K562 (cell line): ENCODE data around the gene SLC2A2. TPM values are rescaled to one million over a fixed set of nuclear protein-coding genes. Genes with fewer than 3 reads are reported as not detected.

ENCODE experiments used
- ATAC-seq: fragments of 200-7000 bp; cut with Tn5 transposase; 3 replicates; pipeline ENCODE4 v1.9.1; 2020; ENCODE audit warnings: moderate library complexity
- BruUV-seq: library from RNA; stranded (reverse); fragments of 400-500 nt; replicated peaks from 2 replicates; lab custom pipeline; 2021; lab: Mats Ljungman, UMichigan
- CTCF ChIA-PET: fragments of 300-600 bp; formaldehyde crosslinking; extraction: SDS; loops from one replicate; lab custom pipeline; 2021; ENCODE audit warnings: low intra/inter-chr PET ratio; lab: Yijun Ruan, JAX
- POLR2A ChIA-PET: fragments of 300-600, 350-650 bp; sonication (Branson Sonifier 250); formaldehyde crosslinking; extraction: SDS; loops from one replicate; lab custom pipeline; 2021; ENCODE audit warnings: antibody characterized with exemption, inconsistent platforms; lab: Yijun Ruan, JAX
- DNase-seq, 4 experiments: peaks; one replicate each; pipeline versions ENCODE4 v3.0.0 to v3.0.0-alpha.2; 2011 to 2018; ENCODE audit warnings: low spot score in 3 of 4, mixed read lengths in 3 of 4; ENCODE audit errors: extremely low read depth in 1 of 4
- FAIRE-seq: peaks from 2 replicates; lab custom pipeline; 2011; peaks lifted over from hg19 to GRCh38; lab: Jason Lieb, UNC
- H2AFZ ChIP-seq: 2 replicates; pipeline ENCODE4 v1.6.0; 2011; ENCODE audit warnings: low read depth, low read length, control low read depth, inconsistent platforms
- H3K27ac ChIP-seq: fragments of 200-600 bp; 3 replicates; pipeline ENCODE4 v1.8.0; 2011; ENCODE audit warnings: low read depth, mild to moderate bottlenecking, control low read depth, inconsistent platforms, low read length, moderate library complexity, mixed read lengths; ENCODE audit errors: extremely low read depth
- H3K27me3 ChIP-seq, 2 experiments: fragments of 300-600 bp in 1 of 2; 2 replicates in 1 of 2; 3 replicates in 1 of 2; pipeline versions ENCODE4 v1.6.0 to v1.8.0; 2011; ENCODE audit warnings: inconsistent platforms in 2 of 2, low read length in 2 of 2, mild to moderate bottlenecking in 1 of 2, mixed read lengths in 1 of 2, moderate library complexity in 1 of 2; ENCODE audit not compliant: control insufficient read depth in 2 of 2, insufficient read depth in 2 of 2
- H3K36me3 ChIP-seq: fragments of 300-600 bp; 3 replicates; pipeline ENCODE4 v1.8.0; 2011; ENCODE audit warnings: mild to moderate bottlenecking, low read length, inconsistent platforms; ENCODE audit not compliant: control insufficient read depth, insufficient read depth
- H3K4me1 ChIP-seq, 2 experiments: fragments of 200-600 bp in 1 of 2; replicated peaks in 1 of 2; 2 replicates in 1 of 2; 3 replicates in 1 of 2; pipeline versions ENCODE4 v1.5.1 to v1.8.0; 2011; ENCODE audit warnings: inconsistent platforms in 2 of 2, low read length in 2 of 2, mild to moderate bottlenecking in 1 of 2, mixed read lengths in 1 of 2, moderate library complexity in 1 of 2; ENCODE audit not compliant: control insufficient read depth in 2 of 2, insufficient read depth in 2 of 2
- H3K4me2 ChIP-seq: 2 replicates; pipeline ENCODE4 v1.6.1; 2011; ENCODE audit warnings: low read length, control low read depth, inconsistent platforms, mixed read lengths; ENCODE audit not compliant: insufficient read depth
- H3K4me3 ChIP-seq: fragments of 200-600 bp; sonication (generic), shearing (Covaris generic); 2 replicates; pipeline ENCODE4 v1.5.1; 2016; ENCODE audit warnings: control low read depth, inconsistent platforms
- H3K79me2 ChIP-seq: fragments of 200-600 bp; 3 replicates; pipeline ENCODE4 v1.8.0; 2011; ENCODE audit warnings: low read length, inconsistent platforms; ENCODE audit not compliant: control insufficient read depth, insufficient read depth
- H3K9ac ChIP-seq, 2 experiments: 2 replicates each; pipeline versions ENCODE4 v1.6.0 to v1.6.1; 2011; ENCODE audit warnings: low read depth in 2 of 2, low read length in 2 of 2, control low read depth in 1 of 2, inconsistent platforms in 1 of 2, mild to moderate bottlenecking in 1 of 2, mixed read lengths in 1 of 2; ENCODE audit not compliant: insufficient read depth in 1 of 2
- H3K9me1 ChIP-seq: one replicate; pipeline ENCODE4 v1.6.0; 2011; ENCODE audit warnings: inconsistent platforms, mild to moderate bottlenecking, low read length, moderate library complexity; ENCODE audit not compliant: control insufficient read depth, insufficient read depth
- H3K9me3 ChIP-seq: replicated peaks from 2 replicates; pipeline ENCODE4 v1.5.1; 2011; ENCODE audit warnings: low read depth, low read length, inconsistent platforms; ENCODE audit not compliant: control insufficient read depth, insufficient read depth
- H4K20me1 ChIP-seq: replicated peaks from 2 replicates; pipeline ENCODE4 v1.6.1; 2011; ENCODE audit warnings: low read length, inconsistent platforms, mixed read lengths; ENCODE audit not compliant: control insufficient read depth, insufficient read depth
- COPS2 ChIP-seq: fragments of 450-650 bp; conservative IDR thresholded peaks from 2 replicates; pipeline ENCODE4 v1.6.1; 2016; ENCODE audit warnings: mild to moderate bottlenecking, moderate library complexity
- DLX4 ChIP-seq: fragments of 250-450 bp; sonication (Bioruptor Pico); IDR thresholded peaks from 2 replicates; pipeline ENCODE4 v1.6.1; 2021; ENCODE audit warnings: mild to moderate bottlenecking
- KLF13 ChIP-seq: fragments of 450-650 bp; IDR thresholded peaks from 2 replicates; pipeline ENCODE4 v1.6.1; 2016; ENCODE audit warnings: missing genetic modification characterization, low read depth, mild to moderate bottlenecking, missing compliant biosample characterization, moderate library complexity, borderline replicate concordance
- TOE1 ChIP-seq, 2 experiments: fragments of 450-650 bp in 1 of 2; sonication (generic) in 1 of 2; formaldehyde crosslinking in 1 of 2; IDR thresholded peaks; 2 replicates each; pipeline versions ENCODE4 v1.7.1 to v1.8.0; 2016 to 2022; ENCODE audit warnings: borderline replicate concordance in 2 of 2, mild to moderate bottlenecking in 2 of 2, antibody characterized with exemption in 1 of 2, inconsistent platforms in 1 of 2, low read depth in 1 of 2, missing genetic modification reagents in 1 of 2, moderate library complexity in 1 of 2
- ZNF239 ChIP-seq: fragments of 250-450 bp; sonication (Bioruptor Pico); IDR thresholded peaks from 2 replicates; pipeline ENCODE4 v1.4.0; 2020; ENCODE audit warnings: mild to moderate bottlenecking
- ZNF384 ChIP-seq: IDR thresholded peaks from 2 replicates; pipeline ENCODE4 v1.6.1; 2012; ENCODE audit warnings: low read depth, low read length, improper control_type of control experiment
- in situ Hi-C: fragments of 300-500 bp; cut with MboI; formaldehyde crosslinking; loops from 4 replicates; pipeline ENCODE4 v1.15.0; 2018; ENCODE audit warnings: inconsistent platforms, mixed read lengths
- intact Hi-C: fragments of 100-400 bp; cut with micrococcal nuclease; formaldehyde crosslinking; loops from 2 replicates; pipeline ENCODE4 v1.14.2; 2022
- polyA plus RNA-seq, 8 experiments: library from polyadenylated mRNA; depleted of rRNA in 4 of 8; stranded (reverse) in 5 of 8; unstranded in 3 of 8; fragments of >200 nt; fragmentation: Nextera tagmentation in 2 of 8; fragmentation: Illumina TruSeq in 1 of 8; extraction: Ambion mirVana in 2 of 8; extraction: Trizol in 1 of 8; gene quantifications; 2 replicates each; pipeline versions ENCODE4 v1.2.1 to v1.2.3, GENCODE V29; 2011 to 2014; ENCODE audit warnings: inconsistent platforms in 1 of 8, missing spikeins in 1 of 8
- total RNA-seq, 7 experiments: library from RNA; depleted of rRNA in 6 of 7; stranded (reverse); fragments of >200 nt in 6 of 7; fragmentation: Illumina TruSeq in 2 of 7; extraction: Trizol in 2 of 7; gene quantifications; 2 replicates each; pipeline versions ENCODE4 v1.2.1 to v1.2.3, GENCODE V29; 2011 to 2021; ENCODE audit warnings: low replicate concordance in 1 of 7

The SLC2A2 gene
- total and polyA plus RNA-seq, 9 of the 15 experiments (the other 6 are each of a cell fraction or from before 2014, with no cell fraction given), result 0.18 TPM; not detected in 8

GRCh38 chr3:171058873-171059603 is 32.5 kb upstream of the SLC2A2 start:
- BruUV-seq, result no TSS peak
- in situ Hi-C loops (no loop called here), intact Hi-C loops (no loop called here)
- TF ChIP-seq ZNF239 (CRISPR knock-in tag) (no peak), DLX4 (CRISPR knock-in tag) (no peak), TOE1 (IDR thresholded peaks at IDR 0.05; ENCODE audit: borderline replicate concordance) (no peak), TOE1 (CRISPR knock-in tag; IDR thresholded peaks at IDR 0.05; ENCODE audit: borderline replicate concordance, low read depth) (no peak), COPS2 (no peak), KLF13 (no peak), ZNF384 (no peak)
- Histone ChIP-seq H3K9me1 (no peaks in the 10 kb centered on the region), H4K20me1 (no peaks in the 10 kb centered on the region), H2AFZ (no peak overlapping the region), H3K9ac (no peak overlapping the region), H3K27me3 (no peaks in the 10 kb centered on the region; a peak in 1 of 5 replicates), H3K36me3 (no peaks in the 10 kb centered on the region), H3K4me1 (0 out of 5 replicates have a peak, but pooled peaks cover 0 to 2% of the 10 kb centered on the region in 2 experiments), H3K27ac (no peak overlapping the region), H3K4me3 (no peak overlapping the region), H3K4me2 (no peak overlapping the region), H3K79me2 (no peaks in the 10 kb centered on the region), H3K9me3 (no peaks in the 10 kb centered on the region)
- FAIRE-seq (no peak), ATAC-seq (no peak), DNase-seq (no peak)
- ChIA-PET CTCF (no interaction called here), POLR2A (interaction anchor here (1.1 kb wide), 1 partner anchor 30 kb away, joined by 4 read pairs; no protein-coding TSS in a partner anchor)
